ENCODE results near the gene SMAD6.

- no peak for TF ChIP-seq EZH2 (IDR thresholded peaks at IDR 0.05; ENCODE audit: borderline replicate concordance, insufficient read depth, low read length, poor library complexity, severe bottlenecking)
- no peak for TF ChIP-seq CTCF (IDR thresholded peaks at IDR 0.05; ENCODE audit: poor library complexity, severe bottlenecking)
Observed at GRCh38 chr15:66734961-66735908, 33.2 kb downstream of the SMAD6 start.

Measured in neural cell (in vitro differentiated cells).